HG02970 (cell line): ENCODE measurements around the gene RYR3.

ENCODE experiments used
- ATAC-seq: cut with Tn5 transposase; IDR thresholded peaks from one replicate; pipeline ENCODE4 v1.9.1; 2021; ENCODE audit warnings: mild to moderate bottlenecking, moderate library complexity, moderate number of reproducible peaks; ENCODE audit not compliant: unreplicated experiment, low FRiP score

Gene RYR3

GRCh38 chr15:33678602-33679001 lies 367.8 kb downstream of the RYR3 start:
- no peak for ATAC-seq

GRCh38 chr15:33679061-33679460 lies 368.3 kb downstream of the RYR3 start:
- no peak for ATAC-seq

- no peak for ATAC-seq
Observed at GRCh38 chr15:33680336-33680735, 369.6 kb downstream of the RYR3 start.

GRCh38 chr15:33693166-33693800 lies 382.5 kb downstream of the RYR3 start:
- no peak for ATAC-seq

GRCh38 chr15:33698126-33698525 lies 387.4 kb downstream of the RYR3 start:
- no peak for ATAC-seq

- ATAC-seq: no peak
Observed at GRCh38 chr15:33699145-33699544, 388.4 kb downstream of the RYR3 start.

GRCh38 chr15:33699691-33700447 lies 389.1 kb downstream of the RYR3 start:
- ATAC-seq: no peak

- no peak for ATAC-seq
Observed at GRCh38 chr15:33700695-33701303, 390.0 kb downstream of the RYR3 start.

- no peak for ATAC-seq
Observed at GRCh38 chr15:33701304-33701696, 390.5 kb downstream of the RYR3 start.

GRCh38 chr15:33706173-33706572 lies 395.4 kb downstream of the RYR3 start:
- no peak for ATAC-seq

GRCh38 chr15:33710748-33711147 lies 400.0 kb downstream of the RYR3 start:
- no peak for ATAC-seq

GRCh38 chr15:33716025-33716424 lies 405.3 kb downstream of the RYR3 start:
- no peak for ATAC-seq

GRCh38 chr15:33720952-33721351 lies 410.2 kb downstream of the RYR3 start:
- no peak for ATAC-seq

- peak; percentile 70 for ATAC-seq
Observed at GRCh38 chr15:33722005-33722672, 411.4 kb downstream of the RYR3 start.

- ATAC-seq: no peak
Observed at GRCh38 chr15:33722673-33723015, 411.9 kb downstream of the RYR3 start.

GRCh38 chr15:33724321-33725036 lies 413.7 kb downstream of the RYR3 start:
- ATAC-seq: no peak

GRCh38 chr15:33729653-33730052 lies 418.9 kb downstream of the RYR3 start:
- no peak for ATAC-seq

- ATAC-seq: no peak
Observed at GRCh38 chr15:33730815-33731214, 420.0 kb downstream of the RYR3 start.

GRCh38 chr15:33735143-33735542 lies 424.4 kb downstream of the RYR3 start:
- ATAC-seq: no peak

GRCh38 chr15:33735637-33736247 lies 425.0 kb downstream of the RYR3 start:
- no peak for ATAC-seq
